Fibroblast of skin of right quadriceps (primary cell): ENCODE data around the gene FSIP1.
A peak's percentile ranks its signal among the peaks of the same experiment; 100 is the strongest.

Source experiments
- DNase-seq: peaks from one replicate; pipeline ENCODE4 v3.0.0-alpha.2; 2013

The FSIP1 gene

DNA sequence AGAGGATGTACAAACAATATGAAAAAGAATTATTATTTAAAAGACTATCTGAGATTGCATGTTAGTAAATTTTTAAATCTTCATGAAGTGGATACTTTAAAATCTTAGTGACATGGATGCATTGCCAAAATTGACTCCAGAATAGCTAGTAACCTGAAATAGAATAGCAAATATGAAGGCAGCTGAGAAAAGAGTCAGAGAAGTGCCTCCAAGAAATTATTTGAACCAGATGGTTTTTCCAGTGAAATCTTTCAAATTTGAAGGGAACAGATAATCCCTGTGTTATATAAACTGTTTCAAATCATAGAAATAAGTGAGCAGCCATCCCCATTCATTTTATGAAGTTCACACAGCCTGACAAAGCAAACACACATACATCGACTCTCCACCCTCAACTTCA lies 29.6 kb downstream of the FSIP1 start:
- no peak for DNase-seq

DNA sequence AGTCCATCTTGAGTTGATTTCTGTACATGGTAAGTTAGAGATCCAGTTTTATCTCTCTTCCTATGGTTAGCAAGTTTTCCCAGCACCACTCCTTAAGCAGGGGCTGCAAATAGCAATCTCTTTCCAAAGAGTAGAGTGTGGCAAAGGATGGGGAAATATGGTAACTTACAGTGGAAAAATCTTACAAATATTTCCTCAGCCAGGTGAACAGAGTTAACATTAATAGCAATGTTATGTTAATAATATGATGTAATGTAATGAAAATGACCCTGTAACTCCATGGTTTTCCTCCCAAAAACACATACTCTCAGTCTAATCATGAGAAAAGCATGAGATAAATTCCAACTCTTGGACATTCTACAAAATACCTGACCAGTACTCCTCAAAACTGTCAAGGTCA lies 30.4 kb downstream of the FSIP1 start:
- peak; percentile 27 for DNase-seq

DNA sequence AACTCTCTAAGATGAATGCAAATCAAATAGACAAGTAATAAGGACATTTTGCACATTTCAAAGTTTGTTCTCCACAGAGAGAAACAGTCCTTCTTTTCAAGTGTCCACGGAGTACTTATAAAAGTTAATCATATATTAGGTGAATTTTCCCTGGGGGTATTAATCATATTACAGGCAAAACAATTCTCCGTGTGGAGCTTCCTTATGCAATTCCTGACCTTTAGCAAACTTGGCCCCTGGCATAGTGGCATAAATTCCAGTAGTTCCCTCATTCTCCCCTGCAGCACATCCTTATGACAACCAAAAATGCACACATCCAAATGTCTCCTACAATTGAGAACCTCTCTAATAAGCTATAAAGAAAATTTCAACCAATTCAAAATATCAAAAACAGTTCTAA lies 34.4 kb downstream of the FSIP1 start:
- DNase-seq = peak; percentile 37

DNA sequence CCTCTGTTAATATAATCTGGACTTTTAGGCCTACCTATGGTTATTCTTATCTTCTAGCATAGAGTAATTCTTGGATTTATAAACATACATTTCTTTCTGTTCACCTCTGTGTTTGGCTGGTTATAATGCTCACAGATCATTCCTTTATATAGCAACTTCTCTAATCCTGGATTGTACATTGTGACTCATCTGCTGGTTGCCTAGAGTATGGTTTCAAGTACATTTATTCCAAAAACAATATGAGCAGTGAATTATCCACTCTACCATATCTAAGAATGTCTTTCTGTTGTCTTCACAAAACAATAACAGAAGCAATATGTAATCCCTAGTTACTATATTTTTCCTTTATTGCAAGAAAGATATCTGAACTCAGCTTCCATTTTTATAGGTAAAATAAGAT lies 35.3 kb downstream of the FSIP1 start:
- peak; percentile 67 for DNase-seq

DNA sequence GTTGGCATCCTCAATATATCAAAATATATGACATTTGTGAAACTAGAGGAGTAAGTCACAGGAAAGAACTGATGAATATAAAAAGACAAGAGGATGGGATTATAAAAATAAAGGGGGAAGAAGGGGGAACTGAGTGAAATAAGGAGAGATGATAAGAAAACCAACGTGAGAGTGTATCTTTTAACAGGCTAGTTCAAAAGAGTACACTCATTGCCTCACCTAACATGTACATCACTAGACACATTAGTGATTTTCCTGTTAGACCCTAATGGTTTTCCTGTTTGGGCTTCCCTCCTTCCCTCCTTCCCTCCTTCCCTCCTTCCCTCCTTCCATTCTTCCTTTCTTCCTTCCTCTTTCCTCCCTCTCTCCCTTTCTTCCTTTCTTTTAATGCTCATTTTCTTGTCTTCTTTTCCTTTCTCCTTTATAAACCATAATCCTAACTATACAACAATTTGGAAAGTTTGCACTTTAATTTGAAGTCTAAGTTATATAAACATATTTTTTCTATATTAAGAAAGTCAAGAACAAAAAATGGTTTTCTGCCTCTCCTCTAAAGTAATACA lies 35.8 kb downstream of the FSIP1 start:
- no peak for DNase-seq

DNA sequence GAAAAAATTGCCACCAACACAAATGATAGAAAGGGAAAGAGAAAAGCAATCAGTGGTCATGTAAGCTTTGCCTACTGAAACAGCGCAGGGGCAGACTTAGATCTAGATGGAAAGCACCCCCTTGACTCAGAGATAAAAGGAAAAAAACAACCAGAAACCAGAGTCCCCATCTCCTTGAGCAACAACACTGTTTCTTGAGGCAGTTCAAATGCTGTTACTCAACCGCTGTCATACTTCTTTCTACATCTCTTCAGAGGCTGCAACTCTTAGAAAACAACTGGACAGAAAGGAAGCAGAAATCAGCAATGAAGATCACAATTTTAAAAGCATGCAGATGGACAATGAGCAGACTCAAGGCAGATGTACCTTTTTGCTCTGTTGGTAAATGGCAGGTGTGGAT lies 36.5 kb downstream of the FSIP1 start:
- no peak for DNase-seq

DNA sequence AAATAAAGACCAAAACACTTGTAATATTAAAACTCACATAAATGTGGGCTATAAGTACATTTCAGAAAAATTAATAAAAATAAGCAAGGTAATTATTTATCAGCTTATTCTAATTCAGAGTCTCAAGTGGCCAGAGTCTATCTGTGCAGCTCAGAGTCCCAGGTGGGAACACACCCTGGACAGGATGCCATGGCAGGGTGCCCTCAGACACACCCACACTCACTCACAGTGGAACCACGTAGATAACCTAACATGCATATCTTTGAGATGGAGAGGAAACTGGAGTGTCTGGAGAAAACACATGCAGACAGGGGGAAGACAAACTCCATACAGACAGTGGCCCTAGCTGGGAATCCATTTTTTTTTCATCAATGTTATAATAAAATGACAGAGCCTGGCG lies 37.2 kb downstream of the FSIP1 start:
- DNase-seq = no peak

DNA sequence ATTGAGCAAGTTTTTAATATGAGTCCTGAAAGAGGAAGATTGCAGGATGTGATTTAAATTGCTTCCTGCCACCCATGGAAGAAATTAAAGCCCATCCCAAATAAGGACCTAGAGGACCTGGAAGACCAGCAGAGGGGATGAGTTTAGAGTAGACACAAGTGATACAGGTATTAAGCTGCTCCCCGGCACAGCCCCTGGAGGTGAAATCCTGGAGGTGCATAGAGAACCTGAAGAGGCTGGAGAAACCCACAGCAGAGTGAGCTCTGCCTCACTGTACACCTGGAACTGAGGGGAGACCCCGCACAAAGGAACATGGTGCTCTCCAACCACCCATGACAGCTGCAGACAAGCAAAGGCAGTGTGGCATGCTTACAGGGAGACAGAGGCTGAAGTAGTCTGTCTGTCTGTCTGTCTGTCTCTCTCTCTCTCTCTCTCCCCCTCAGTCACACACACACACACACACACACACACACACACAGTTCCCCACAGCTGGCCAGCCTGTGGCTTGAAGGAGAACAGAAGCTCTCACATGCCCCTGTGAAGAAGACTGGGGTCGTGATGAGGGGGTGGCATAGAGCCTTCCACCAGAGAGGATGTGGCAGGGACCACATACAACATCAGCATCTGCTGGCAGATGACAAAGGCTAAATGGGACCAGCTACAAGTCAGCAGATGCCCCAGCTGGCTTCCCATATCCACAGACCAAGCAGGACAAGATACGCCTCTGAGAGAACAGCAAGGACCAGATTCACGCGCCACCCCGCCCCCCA lies 38.1 kb downstream of the FSIP1 start:
- no peak for DNase-seq

DNA sequence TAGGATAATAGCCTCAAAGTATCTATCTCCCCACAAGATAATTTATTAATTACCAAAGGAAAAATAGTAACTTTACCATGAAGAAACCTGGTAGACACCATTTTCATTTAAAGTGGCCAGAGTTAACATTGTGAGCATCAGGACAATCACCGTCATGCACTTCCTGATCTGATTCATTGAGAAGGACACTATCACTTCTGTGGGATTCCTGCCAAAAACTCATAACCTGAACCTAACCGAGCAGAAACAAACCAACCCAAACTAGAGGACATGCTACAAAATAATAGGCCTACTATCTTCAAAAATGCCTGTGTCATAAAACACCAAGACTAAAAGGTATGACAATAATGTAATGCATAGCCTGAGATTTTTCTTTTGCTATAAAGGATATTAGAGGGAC lies 39.0 kb downstream of the FSIP1 start:
- no peak for DNase-seq

DNA sequence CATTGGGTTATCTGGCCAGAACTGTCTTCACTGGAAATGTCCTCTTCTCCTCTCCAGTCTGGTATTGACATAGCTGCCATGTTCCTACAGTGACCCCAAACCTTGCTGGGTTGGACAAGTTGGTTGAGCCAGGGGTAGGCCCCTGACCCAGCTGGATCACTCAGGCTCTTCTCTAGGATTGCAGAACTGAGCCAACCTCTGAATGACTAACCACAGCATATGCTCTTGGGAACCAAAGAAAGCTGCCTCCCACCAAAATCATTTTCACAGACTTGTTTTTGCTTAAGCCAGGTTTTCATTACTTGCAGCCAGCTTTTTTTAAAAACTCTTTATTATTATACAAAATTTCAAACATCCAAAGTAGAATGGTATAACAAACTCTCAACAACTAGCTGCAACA lies 41.4 kb downstream of the FSIP1 start:
- DNase-seq = no peak

DNA sequence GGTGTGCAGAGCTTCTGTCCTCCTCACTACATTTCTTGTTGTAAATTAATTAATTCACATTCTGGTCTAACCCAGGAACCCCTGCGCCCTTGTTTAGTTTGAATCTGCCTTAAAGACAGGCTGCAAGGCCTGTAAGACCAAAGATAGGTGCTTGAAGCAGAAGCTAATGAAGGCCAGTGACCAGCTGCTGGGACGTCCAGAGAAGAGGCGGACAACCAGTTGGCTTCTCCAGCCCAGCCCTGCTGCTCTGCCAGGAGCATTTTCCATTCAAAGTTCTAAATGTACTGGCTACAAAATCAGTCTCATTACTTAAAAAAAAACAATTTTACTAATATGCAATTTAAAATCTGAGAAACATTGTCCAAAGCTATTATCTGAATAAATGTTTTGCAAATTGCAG lies 43.6 kb downstream of the FSIP1 start:
- no peak for DNase-seq

DNA sequence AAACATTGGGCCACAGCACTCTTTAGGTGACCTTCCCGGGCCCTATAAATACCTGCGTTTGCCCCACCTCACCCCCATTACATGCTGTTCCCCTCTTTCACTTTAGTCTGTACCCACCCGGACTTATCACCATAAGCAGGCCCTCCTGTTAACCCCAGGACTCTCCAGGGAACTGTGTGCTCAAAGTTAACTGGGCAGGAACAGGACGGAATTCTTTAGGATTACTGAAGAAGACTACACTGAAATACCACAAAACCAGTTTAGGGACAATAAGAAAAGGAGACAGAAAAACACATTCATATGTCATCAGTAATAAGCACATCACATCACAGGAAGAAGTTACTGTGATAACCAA lies 45.5 kb downstream of the FSIP1 start:
- DNase-seq = no peak

DNA sequence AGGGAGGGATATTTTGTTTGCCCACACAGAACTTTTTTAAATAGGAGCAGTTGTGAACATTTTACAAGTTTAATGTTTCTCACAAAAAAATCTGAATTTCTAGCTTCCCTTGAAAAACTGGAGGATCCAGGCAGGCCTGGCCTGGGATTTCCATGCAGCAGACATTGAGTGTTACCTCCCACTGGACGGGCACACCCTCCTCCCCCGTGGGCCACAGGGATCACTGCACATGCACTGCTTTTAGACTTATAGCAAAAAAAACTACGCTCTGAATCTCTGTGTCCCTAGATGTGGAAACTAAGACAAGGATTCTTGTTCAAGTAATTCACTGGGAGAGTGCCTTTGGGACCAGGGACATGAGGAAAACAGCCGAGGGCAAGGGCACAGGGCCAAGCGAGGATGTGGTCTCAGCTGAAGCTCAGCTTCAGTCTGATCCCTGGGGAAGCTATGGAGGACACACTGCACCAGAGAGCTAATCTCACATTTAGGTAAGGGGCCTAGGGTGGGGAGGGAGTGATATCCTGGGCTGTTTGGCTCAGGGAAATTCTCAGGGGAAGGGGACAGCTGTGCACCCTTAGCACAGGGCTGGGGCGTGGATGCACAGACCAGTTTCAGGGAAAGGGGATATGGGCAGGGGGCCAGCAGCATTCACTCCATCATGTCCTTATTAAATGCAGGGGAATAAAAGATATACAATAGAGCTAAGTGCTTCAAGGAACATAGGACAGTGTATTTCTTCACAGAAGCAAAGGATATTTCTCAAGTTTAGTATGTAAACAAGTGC lies 46.0 kb downstream of the FSIP1 start:
- DNase-seq = no peak

DNA sequence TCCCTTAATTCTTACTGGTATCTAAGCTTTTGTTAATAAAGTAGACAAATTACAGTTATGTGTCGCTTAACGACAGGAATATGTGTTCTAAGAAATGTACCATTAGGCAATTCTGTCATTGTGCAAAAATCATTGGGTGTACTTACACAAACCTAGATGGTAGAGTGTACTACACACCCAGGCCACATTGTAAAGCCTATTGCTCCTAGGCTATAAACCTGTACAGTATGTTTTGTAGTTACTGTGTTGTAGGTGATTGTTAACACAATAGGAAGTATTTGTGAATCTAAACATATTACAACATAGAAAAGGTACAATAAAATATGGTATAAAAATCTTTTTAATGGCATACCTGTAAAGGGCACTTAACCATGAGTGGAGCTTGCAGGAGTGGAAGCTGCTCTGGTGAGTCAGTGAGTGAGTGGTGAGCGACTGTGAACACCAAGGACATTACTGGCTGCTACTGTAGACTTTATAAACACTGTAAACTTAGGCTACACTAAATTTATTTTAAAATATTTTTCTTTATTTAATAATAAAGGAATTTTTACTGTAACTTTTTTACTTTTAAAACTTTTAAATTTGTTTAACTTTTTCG lies 47.4 kb downstream of the FSIP1 start:
- no peak for DNase-seq

DNA sequence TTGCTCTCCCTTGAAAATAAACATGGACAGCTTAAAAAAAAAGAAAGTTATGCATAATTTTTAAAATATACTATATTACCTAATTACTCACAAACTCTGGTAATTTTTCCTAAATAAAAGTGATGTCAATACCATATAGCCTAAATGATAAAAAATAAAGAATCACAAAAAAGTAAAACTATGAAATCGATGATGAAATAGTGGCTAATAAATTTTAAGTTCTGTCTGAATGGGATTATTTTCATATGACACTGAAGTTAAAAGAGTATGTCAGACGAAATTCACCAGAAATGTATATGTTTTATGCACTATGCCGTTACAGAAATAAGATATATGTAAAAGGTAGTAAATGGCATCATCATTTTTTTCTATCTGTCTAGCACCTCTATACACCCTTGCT lies 51.4 kb downstream of the FSIP1 start:
- no peak for DNase-seq

DNA sequence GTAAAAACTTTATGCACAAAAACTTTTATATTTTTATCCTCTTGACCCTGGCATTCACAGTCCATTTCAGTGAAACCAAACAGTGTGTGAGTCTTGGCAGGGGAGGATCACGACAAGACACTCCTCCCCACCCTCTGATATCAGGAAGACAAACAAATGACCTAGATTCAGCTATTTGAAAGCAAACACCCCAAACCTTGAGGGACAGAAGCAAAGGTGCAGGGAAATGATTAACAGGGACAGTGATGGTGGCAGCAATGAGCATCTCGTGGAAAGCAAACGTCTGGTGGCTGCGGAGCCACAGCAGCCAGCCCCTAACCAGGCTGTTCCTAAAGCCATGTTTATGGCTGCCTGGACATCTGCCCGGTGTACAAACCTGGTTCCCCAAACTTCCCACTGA lies 52.1 kb downstream of the FSIP1 start:
- DNase-seq = no peak

DNA sequence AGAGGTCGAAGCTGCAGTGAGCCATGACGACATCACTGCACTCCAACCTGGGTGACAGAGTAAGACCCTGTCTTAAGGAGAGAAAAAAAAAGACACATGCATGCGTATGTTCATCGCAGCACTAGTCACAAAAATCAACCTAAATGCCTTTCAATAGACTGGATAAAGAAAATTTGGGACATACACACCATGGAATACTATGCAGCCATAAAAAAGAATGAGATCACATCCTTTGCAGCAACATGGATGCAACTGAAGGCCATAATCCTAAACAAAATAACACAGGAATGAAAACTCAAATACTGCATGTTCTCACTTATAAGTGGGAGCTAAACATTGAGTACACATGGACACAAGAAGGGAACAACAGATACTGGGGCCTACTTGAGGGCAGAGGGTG lies 53.1 kb downstream of the FSIP1 start:
- no peak for DNase-seq

DNA sequence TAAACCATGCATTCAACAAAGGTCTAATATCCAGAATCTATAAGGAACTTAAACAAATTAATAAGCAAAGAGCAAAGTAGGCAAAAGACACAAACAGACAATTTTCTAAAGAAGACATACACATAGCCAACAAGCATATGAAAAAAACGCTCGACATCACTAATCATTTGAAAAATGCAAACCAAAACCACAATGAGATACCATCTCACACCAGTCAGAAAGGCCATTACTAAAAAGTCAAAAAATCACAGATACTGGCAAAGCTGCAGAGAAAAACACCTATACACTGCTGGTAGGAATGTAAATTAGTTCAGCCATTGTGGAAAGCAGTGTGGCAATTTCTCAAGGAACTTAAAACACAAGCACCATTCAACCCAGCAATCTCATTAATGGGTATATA lies 53.8 kb downstream of the FSIP1 start:
- peak; percentile 62 for DNase-seq

DNA sequence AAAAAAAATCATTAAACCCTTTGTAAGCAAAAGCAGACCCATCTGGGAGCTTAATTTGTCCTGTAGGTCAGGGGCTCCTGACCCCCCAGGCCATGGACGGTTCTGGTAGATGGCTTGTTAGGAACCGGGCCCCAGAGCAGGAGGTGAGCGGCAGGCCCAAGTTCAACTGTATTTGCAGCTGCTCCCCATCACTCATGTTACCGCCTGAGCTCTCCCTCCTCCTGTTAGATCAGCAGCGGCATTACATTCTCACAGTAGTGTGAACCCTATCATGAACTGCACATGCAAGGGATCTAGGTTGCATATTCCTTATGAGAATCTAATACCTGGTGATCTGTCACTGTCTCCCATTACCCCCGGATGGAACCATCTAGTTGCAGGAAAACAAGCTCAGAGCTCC lies 60.7 kb downstream of the FSIP1 start:
- no peak for DNase-seq

DNA sequence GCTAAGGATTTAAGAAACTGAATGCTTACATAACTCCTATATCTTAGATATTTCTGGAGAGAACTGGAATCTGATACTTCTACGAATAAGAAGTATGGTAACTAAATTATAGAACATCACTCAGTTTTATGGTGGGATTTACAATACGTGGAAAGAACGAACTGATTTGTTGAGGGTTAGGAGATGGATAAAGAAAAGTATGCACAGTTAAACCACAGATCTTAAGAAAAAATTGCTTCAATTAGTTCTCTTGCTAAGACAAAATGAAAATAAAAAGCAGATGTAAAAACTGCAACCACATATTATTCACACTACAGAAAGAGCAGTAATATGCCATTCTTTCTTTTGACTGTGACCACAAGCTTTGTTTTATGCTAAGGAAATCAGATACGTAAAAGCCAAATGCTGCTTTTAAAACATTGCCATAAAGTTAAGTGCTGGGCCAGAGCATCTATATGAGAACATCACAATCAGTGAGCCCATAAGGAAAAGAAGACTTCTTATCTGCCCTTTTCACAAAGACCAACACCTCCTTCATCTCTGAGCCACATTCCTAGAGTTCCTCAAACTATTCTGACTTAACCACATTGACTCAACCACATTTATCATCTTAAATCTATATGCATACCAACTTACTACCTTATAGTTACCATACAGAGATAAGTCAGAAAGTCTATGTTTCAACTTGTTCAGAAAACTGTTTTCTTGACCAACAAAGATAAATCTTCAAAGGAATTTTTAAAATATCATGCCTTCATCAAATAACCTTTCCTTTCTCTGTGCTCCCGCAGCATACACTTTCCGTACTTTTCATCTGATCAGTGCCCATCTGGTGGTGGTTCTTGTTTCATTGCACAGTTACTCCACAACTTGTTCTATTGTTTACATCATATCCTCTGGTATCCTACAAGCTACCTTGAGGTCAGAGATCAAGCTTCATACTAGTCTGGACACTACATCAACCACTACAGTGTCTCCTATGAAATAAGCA lies 61.7 kb downstream of the FSIP1 start:
- peak; percentile 98 for DNase-seq

DNA sequence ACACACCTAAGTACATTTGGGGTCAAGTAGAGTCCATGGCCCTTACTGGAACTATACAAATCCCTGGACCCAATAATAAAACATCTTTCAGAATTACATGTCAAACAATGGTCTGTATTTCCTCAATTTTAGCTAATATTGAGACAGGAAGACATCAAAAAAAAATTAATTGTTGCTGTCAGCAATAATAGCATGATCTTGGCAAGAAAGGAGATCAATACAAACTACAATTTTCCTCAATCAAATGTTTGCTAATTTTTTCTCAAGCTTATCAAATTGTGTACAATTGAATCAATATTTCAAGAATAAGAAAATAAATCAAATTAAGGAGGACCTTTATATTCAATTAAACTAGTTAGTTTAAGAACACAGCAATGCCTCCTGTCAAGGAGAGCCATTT lies 62.6 kb downstream of the FSIP1 start:
- no peak for DNase-seq

DNA sequence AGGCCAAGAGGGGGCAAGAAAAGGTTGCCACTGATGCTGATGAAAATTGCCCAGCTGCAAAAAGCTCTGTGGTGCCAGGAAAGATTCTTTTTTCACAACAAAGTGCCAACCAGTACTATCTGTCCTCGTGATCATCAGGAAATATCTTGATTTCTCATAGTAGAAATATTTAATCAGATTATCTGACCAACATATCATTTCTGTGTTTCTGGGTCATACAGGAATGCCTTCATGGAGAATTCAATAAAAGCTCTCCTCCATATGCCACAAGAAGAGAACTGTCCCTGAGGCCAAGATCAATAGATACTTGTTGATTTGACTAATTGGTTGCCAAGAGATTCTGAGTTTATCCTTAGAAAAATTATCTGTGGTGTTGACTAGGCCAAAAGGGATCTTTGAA lies 63.5 kb downstream of the FSIP1 start:
- DNase-seq = no peak

DNA sequence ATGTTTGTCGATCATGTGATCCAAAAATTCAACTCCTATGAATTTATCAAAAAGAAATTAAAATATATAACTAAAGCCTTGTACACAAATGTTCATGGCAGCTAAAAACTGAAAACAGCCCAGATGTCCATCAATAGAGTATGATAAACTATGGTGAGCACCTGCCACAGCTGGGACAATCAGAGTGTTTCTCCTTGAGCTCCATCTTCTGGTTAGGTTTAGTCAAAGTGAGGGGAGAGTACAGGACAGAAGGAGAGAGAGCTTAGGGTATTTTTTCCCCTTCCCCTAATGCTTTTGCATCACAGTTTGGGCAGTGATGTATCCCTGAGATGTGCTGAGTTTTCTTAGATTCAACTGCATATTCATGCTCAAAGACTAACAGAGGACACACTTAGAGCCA lies 65.5 kb downstream of the FSIP1 start:
- DNase-seq = no peak
